Measurements from ENCODE around the gene CLEC20A. TPM values are rescaled to one million over a fixed set of nuclear protein-coding genes. Genes with fewer than 3 reads are reported as not detected.

CLEC20A gene
- total RNA-seq, 2 donors from 2014 or later, result 3.0 TPM; not detected in 1

- no peaks in the 10 kb centered on the region for H3K9me3 ChIP-seq
- H3K36me3 ChIP-seq, result no peaks in the 10 kb centered on the region
- TF ChIP-seq, protein P1, sequence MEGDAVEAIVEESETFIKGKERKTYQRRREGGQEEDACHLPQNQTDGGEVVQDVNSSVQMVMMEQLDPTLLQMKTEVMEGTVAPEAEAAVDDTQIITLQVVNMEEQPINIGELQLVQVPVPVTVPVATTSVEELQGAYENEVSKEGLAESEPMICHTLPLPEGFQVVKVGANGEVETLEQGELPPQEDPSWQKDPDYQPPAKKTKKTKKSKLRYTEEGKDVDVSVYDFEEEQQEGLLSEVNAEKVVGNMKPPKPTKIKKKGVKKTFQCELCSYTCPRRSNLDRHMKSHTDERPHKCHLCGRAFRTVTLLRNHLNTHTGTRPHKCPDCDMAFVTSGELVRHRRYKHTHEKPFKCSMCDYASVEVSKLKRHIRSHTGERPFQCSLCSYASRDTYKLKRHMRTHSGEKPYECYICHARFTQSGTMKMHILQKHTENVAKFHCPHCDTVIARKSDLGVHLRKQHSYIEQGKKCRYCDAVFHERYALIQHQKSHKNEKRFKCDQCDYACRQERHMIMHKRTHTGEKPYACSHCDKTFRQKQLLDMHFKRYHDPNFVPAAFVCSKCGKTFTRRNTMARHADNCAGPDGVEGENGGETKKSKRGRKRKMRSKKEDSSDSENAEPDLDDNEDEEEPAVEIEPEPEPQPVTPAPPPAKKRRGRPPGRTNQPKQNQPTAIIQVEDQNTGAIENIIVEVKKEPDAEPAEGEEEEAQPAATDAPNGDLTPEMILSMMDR (IDR thresholded peaks at IDR 0.05), result no peak
- H3K27ac ChIP-seq, result no peak overlapping the region
- no peaks in the 10 kb centered on the region for H3K27me3 ChIP-seq (replicated peaks; ENCODE audit: insufficient read depth)
- H3K4me1 ChIP-seq (ENCODE audit: control insufficient read depth in 1 of 2, low read depth in 2 of 2), result peaks cover 0 to 3% of the 10 kb centered on the region in 2 donors
- ATAC-seq (ENCODE audit: insufficient number of reproducible peaks, low FRiP score, low read depth) (no peak), DNase-seq (ENCODE audit: low spot score) (no peak)
- no peak overlapping the region for H3K4me3 ChIP-seq
Observed at GRCh38 chr1:178529364-178530036, 32.7 kb upstream of the CLEC20A start.

GRCh38 chr1:178528953-178529335 is 32.2 kb upstream of the CLEC20A start:
- H3K27ac ChIP-seq, result no peak overlapping the region
- TF ChIP-seq, protein P1 (IDR thresholded peaks at IDR 0.05), result no peak
- no peak for DNase-seq (ENCODE audit: low spot score)
- H3K4me1 ChIP-seq (ENCODE audit: control insufficient read depth in 1 of 2, low read depth in 2 of 2), result peaks cover 0 to 3% of the 10 kb centered on the region in 2 donors
- ATAC-seq (ENCODE audit: insufficient number of reproducible peaks, low FRiP score, low read depth), result no peak
- no peaks in the 10 kb centered on the region for H3K9me3 ChIP-seq
- H3K27me3 ChIP-seq (replicated peaks; ENCODE audit: insufficient read depth), result no peaks in the 10 kb centered on the region
- no peaks in the 10 kb centered on the region for H3K36me3 ChIP-seq
- H3K4me3 ChIP-seq, result no peak overlapping the region

DNA sequence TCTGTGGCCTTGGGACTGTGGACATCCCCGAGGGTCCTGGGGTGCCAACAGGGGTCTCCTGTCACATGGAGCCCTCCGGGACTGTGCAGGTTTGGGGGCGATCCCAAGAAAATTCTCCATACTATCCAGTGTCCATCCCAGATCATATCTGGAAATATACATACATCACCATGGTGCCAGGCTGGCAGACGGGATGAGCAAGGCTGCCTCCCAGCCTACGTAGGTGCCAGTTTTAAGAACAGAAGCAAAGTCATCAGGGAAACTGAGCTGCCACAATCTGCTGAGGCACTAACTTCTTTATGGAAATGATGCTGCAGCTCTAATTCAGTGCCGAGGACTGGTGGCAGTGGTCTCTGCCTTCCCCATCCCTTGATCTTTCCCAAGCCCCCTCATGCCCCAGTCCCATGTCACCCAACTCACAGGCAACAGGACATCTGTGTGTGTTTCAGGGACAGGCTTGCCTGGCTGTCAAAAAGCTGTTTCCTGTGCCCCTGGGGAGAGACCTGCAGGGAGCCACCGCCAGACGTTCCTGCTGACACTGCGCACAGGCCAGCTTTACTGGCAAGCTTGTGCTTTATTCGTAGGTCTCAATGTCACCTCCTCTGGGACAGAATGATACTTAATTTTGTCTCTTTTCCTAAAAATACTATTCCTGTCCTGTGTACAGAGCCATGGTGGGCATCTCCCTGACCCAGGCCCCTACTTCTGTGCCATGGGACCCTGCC is 31.6 kb upstream of the CLEC20A start:
- no peak for DNase-seq (ENCODE audit: low spot score)
- H3K4me3 ChIP-seq, result no peak overlapping the region
- no peak for ATAC-seq (ENCODE audit: insufficient number of reproducible peaks, low FRiP score, low read depth)
- H3K36me3 ChIP-seq, result no peaks in the 10 kb centered on the region
- H3K27ac ChIP-seq, result no peak overlapping the region
- H3K27me3 ChIP-seq (replicated peaks; ENCODE audit: insufficient read depth), result no peaks in the 10 kb centered on the region
- H3K4me1 ChIP-seq (ENCODE audit: control insufficient read depth in 1 of 2, low read depth in 2 of 2), result peaks cover 0 to 3% of the 10 kb centered on the region in 2 donors
- TF ChIP-seq, protein P1 (IDR thresholded peaks at IDR 0.05), result no peak
- H3K9me3 ChIP-seq, result no peaks in the 10 kb centered on the region

DNA sequence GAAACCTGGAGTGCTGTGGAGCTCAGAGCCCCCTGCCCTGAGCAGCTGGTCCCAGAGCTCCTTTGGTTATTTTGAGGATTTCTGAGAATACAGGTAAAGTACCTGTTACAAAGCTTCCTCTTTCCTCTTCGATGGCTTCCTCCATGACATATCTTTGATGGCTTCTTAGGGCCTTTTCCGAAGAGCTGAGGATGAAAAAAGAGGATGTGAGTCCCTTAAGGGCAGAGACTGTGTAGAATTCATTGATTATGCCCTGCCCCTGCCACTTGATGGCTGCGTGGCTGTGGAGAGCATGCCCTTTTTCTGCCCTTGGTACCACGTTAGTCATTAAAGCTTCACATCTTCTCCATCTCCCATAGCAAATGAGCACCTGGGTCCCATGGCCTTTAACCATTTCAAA is 30.4 kb upstream of the CLEC20A start:
- Histone ChIP-seq H3K27ac (no peak overlapping the region), H3K4me1 (ENCODE audit: control insufficient read depth in 1 of 2, low read depth in 2 of 2) (peaks cover 0 to 3% of the 10 kb centered on the region in 2 donors), H3K27me3 (replicated peaks; ENCODE audit: insufficient read depth) (no peaks in the 10 kb centered on the region), H3K4me3 (no peak overlapping the region), H3K9me3 (no peaks in the 10 kb centered on the region), H3K36me3 (no peaks in the 10 kb centered on the region)
- DNase-seq (ENCODE audit: low spot score), result no peak
- TF ChIP-seq, protein P1 (IDR thresholded peaks at IDR 0.05), result no peak
- ATAC-seq (ENCODE audit: insufficient number of reproducible peaks, low FRiP score, low read depth), result no peak

- H3K9me3 ChIP-seq, result no peaks in the 10 kb centered on the region
- no peaks in the 10 kb centered on the region for H3K4me1 ChIP-seq (ENCODE audit: control insufficient read depth in 1 of 2, low read depth in 2 of 2)
- no peak for ATAC-seq (ENCODE audit: insufficient number of reproducible peaks, low FRiP score, low read depth)
- TF ChIP-seq, protein P1 (IDR thresholded peaks at IDR 0.05), result no peak
- no peaks in the 10 kb centered on the region for H3K27me3 ChIP-seq (replicated peaks; ENCODE audit: insufficient read depth)
- H3K4me3 ChIP-seq, result no peak overlapping the region
- no peak for DNase-seq (ENCODE audit: low spot score)
- H3K27ac ChIP-seq, result no peak overlapping the region
- H3K36me3 ChIP-seq, result no peaks in the 10 kb centered on the region
Observed at GRCh38 chr1:178521241-178521640, 24.5 kb upstream of the CLEC20A start.

Data from thoracic aorta (tissue), 2 donors.